ENCODE results near the gene ABL1.

ABL1 gene

DNA sequence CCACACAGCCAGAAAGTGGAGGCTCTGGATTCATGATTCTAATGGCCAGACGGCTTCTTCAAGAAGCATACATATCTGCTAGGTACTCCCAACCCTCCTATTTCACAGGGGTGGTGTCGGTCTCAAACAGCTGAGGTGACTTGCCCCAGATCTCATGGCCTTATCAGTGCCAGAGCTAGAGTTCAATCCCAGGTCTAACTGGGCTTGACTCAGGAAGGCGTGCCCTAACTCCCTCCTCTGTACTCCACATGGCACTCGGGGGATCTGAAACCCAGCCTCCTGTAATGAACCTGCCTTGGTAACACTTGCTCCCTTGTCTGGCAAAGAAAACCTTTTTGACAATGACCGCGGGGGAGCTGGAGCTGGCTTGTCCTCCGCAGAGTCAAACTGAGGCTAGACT lies 59.5 kb downstream of the ABL1 start:
- no peak overlapping the region for H3K4me3 ChIP-seq (ENCODE audit: low read depth, low read length)
- TF ChIP-seq, protein P1, sequence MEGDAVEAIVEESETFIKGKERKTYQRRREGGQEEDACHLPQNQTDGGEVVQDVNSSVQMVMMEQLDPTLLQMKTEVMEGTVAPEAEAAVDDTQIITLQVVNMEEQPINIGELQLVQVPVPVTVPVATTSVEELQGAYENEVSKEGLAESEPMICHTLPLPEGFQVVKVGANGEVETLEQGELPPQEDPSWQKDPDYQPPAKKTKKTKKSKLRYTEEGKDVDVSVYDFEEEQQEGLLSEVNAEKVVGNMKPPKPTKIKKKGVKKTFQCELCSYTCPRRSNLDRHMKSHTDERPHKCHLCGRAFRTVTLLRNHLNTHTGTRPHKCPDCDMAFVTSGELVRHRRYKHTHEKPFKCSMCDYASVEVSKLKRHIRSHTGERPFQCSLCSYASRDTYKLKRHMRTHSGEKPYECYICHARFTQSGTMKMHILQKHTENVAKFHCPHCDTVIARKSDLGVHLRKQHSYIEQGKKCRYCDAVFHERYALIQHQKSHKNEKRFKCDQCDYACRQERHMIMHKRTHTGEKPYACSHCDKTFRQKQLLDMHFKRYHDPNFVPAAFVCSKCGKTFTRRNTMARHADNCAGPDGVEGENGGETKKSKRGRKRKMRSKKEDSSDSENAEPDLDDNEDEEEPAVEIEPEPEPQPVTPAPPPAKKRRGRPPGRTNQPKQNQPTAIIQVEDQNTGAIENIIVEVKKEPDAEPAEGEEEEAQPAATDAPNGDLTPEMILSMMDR (IDR thresholded peaks at IDR 0.05; ENCODE audit: borderline replicate concordance, insufficient read depth, low read depth, low read length): no peak

DNA sequence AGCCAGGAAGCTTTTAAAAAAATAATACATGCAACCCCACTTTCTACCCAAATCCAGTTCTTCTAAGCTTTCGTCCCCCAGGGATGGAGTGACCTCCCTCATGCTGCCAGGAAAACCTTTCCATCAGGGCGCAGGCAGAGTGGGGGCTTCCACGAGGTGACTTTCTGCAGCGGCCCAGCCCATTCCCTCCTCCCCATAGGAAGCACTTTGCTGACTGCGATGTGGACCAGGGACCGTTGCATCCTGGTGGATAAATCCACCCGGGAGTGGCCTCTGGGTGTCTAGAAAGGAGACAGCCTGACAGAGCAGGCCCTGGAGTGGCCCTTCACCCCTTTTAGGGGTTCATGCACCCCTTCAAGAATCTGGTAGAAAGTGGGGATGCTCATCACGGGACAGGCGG lies 60.0 kb downstream of the ABL1 start:
- no peak overlapping the region for H3K4me3 ChIP-seq (ENCODE audit: low read depth, low read length)
- TF ChIP-seq, protein P1 (IDR thresholded peaks at IDR 0.05; ENCODE audit: borderline replicate concordance, insufficient read depth, low read depth, low read length): no peak

DNA sequence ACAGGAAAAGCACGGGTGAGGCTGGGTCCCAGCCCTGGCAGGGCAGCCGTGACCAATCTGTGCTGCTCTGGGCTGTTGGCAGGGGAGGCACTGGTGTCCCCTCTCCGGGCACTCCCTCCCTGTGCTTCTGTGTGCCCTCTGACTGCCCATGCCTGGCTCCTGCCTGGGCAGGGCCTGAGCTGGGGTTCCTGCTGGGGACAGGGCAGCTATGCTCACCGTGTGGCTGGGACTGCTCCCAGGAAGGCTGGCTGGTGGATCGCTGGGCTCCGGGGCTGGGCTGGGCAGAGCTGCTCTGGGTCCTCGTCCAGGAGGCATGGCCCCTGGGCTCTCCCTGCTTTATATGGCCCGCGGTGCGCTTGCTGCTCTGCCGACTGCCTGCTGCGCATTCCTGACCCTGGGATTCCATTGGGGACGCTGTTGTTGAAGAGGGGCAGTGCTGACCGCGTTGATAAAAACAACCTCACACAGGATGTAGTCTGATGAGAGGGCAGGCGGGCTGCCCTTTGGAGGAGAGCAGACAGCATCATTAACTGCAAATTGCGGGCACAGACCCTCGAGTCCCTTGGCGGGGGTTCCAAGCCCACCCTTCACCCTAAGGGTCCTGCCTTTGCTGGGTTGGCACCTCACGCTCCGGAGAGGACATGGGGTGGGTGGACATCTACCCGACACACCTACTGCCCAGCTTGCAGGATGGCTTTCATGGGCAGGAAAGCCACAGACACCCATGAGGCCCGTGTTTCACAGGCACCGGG lies 60.6 kb downstream of the ABL1 start:
- TF ChIP-seq, protein P1 (IDR thresholded peaks at IDR 0.05; ENCODE audit: borderline replicate concordance, insufficient read depth, low read depth, low read length): no peak
- no peak overlapping the region for H3K4me3 ChIP-seq (ENCODE audit: low read depth, low read length)

DNA sequence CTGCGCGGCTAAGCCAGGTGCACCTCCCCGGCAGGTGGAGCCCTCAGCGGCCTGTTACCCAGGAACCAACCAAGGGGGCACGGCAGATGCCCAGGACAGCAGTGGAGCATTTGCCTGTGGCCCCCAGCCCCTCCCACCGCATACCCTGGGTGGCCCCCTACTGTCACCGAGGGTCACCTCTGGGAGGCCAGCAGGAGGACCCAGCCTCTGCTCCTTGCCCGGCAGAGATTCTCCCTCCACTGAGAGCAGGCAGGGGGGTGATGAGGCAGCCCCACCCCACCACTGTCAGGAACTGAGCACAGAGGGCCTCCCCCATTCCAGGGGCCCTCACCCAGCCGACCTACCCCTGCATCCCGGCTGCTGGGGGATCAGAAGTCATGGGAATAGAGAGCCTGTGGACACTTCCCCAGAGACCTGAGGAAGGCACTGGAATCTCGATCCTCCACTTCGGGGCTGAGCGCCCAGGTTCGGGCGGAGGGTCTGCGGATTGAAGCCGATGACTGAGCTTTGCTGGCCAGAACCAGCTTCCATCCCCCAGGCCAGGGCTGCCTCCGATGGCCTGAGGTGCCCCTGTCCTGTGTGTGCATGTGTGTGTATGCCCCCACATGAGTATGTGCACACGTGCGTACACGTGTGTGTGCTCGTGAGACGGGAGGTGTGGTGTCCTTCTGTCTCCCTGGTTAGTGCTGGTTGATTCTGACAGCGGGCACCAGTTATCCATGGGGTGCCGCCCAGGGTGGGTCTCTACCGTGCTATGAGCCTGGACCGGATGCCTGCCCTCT lies 61.4 kb downstream of the ABL1 start, which contains the start of gene QRFP:
QRFP (minus strand) TSS at position 580 of the 782 bp plus-strand sequence. CDS start 2,974 bp downstream, outside the sequence.
- TF ChIP-seq, protein P1 (IDR thresholded peaks at IDR 0.05; ENCODE audit: borderline replicate concordance, insufficient read depth, low read depth, low read length): no peak
- no peak within 1 kb of the TSS for H3K4me3 ChIP-seq (ENCODE audit: low read depth, low read length)

DNA sequence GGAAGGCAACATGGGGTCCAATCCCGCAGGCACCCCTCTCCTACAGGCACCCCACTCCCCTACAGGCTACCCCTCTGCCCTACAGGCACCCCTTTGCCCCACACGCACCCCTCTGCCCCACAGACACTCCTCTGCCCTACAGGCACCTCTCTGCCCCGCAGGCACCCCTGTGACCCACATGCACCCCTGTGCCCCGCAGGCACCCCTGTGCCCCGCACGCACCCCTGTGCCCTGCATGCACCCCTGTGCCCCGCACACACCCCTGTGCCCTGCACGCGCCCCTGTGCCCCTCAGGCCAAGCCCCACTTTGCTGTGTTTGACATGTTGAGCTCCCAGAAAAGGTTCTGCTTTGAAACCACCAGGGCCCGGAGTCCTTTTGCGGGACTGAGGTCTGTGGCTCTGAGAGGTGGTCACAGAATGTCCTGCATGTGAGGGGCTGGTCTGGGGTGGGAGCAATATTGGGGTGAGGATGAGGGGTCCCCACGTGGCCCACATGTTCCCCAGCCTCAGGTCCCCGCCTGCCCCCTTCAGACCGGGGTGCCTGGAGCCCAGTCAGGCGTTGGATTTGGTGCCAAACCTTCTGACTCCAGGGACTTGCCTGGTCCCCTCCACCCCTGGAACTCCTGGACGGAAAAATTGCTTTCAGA lies 62.2 kb downstream of the ABL1 start:
- no peak overlapping the region for H3K4me3 ChIP-seq (ENCODE audit: low read depth, low read length)
- TF ChIP-seq, protein P1 (IDR thresholded peaks at IDR 0.05; ENCODE audit: borderline replicate concordance, insufficient read depth, low read depth, low read length): no peak

DNA sequence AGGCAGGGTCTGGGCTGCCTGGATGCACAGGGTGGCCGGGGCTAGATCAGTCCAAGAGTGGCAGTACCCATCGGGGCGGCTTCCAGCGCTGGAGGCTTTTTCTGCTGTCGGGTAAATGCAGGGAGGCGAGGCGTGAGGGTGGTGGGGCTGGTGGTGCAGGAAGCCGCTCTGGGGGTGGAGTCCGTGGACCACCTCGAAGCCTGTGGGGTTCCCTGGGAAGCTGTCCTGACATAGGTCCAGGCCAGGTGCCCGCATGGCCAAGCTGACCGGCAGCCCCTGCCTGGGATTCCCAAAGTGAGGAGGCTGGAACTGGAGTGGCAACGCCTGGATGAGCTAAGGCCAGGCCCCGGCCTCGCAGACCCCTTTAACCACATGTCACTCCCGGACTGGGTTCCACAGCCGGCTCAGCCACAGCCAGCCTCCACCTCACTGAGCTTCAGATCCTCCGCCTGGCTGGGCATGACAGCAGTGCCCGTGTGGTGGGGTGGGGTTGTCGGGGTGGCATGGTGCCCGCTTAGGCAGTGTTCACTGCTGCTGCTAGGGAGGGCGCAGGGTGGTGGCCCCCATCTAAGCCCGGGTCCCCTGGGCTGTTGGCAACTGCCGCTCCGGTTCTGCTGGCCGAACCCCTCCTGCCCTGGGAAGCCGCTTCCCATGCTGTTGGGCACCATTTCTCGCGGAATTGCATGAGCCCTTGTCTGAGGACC lies 62.9 kb downstream of the ABL1 start:
- H3K4me3 ChIP-seq (ENCODE audit: low read depth, low read length): no peak overlapping the region
- TF ChIP-seq, protein P1 (IDR thresholded peaks at IDR 0.05; ENCODE audit: borderline replicate concordance, insufficient read depth, low read depth, low read length): no peak
